Measurements from ENCODE around the gene OR2V1. TPM values are rescaled to one million over a fixed set of nuclear protein-coding genes. Genes with fewer than 3 reads are reported as not detected.
"Not testable (repeated sequence)": the region's sequence is repeated elsewhere in the genome, so short reads cannot be mapped to it uniquely, and the experiment has no call there.

Gene OR2V1
- not detected for total RNA-seq
- long read RNA-seq, result 0 reads

GRCh38 chr5:181130832-181131496, at the start of gene OR2V1:
TSS of gene OR2V1 (minus strand) at chr5:181131169. CDS start at chr5:181125304, 5,865 bp downstream.
- DNase-seq (ENCODE audit: low spot score), result no peak
- intact Hi-C loops (cut with DNase I), result no loop called here

GRCh38 chr5:181177559-181177958, 46.6 kb upstream of the OR2V1 start:
- DNase-seq (ENCODE audit: low spot score); intact Hi-C loops (cut with DNase I): not testable (repeated sequence)

- intact Hi-C loops (cut with DNase I), result no loop called here
- no peak for DNase-seq (ENCODE audit: low spot score)
Observed at GRCh38 chr5:181176254-181176952, 45.4 kb upstream of the OR2V1 start.

GRCh38 chr5:181173420-181174342, 42.7 kb upstream of the OR2V1 start:
- DNase-seq (ENCODE audit: low spot score), result no peak
- intact Hi-C loops (cut with DNase I), result no loop called here

GRCh38 chr5:181173027-181173419, 42.1 kb upstream of the OR2V1 start:
- DNase-seq (ENCODE audit: low spot score), result no peak
- intact Hi-C loops (cut with DNase I), result no loop called here

- DNase-seq (ENCODE audit: low spot score), result no peak
Observed at GRCh38 chr5:181171782-181172181, 40.8 kb upstream of the OR2V1 start.

GRCh38 chr5:181170996-181171395, 40.0 kb upstream of the OR2V1 start:
- DNase-seq (ENCODE audit: low spot score), result peak; percentile 9
- intact Hi-C loops (cut with DNase I), result no loop called here

More at GRCh38 chr5:181171782-181172181, 40.8 kb upstream of the OR2V1 start:
- intact Hi-C loops (cut with DNase I), result no loop called here

GRCh38 chr5:181170237-181170825, 39.4 kb upstream of the OR2V1 start:
- intact Hi-C loops (cut with DNase I), result no loop called here
- peak; percentile 35 for DNase-seq (ENCODE audit: low spot score)

- intact Hi-C loops (cut with DNase I); DNase-seq (ENCODE audit: low spot score): not testable (repeated sequence)
Observed at GRCh38 chr5:181169459-181170236, 38.7 kb upstream of the OR2V1 start.

GRCh38 chr5:181168595-181169118, 37.7 kb upstream of the OR2V1 start:
- no peak for DNase-seq (ENCODE audit: low spot score)
- intact Hi-C loops (cut with DNase I), result no loop called here

- DNase-seq (ENCODE audit: low spot score), result no peak
- intact Hi-C loops (cut with DNase I), result no loop called here
Observed at GRCh38 chr5:181167814-181168488, 37.0 kb upstream of the OR2V1 start.

- intact Hi-C loops (cut with DNase I), result no loop called here
- no peak for DNase-seq (ENCODE audit: low spot score)
Observed at GRCh38 chr5:181166812-181167733, 36.1 kb upstream of the OR2V1 start.

- intact Hi-C loops (cut with DNase I), result no loop called here
- DNase-seq (ENCODE audit: low spot score), result no peak
Observed at GRCh38 chr5:181164076-181164952, 33.3 kb upstream of the OR2V1 start.

GRCh38 chr5:181163487-181164075, 32.6 kb upstream of the OR2V1 start:
- no peak for DNase-seq (ENCODE audit: low spot score)
- intact Hi-C loops (cut with DNase I), result no loop called here

GRCh38 chr5:181161534-181162175, 30.7 kb upstream of the OR2V1 start:
- intact Hi-C loops (cut with DNase I), result no loop called here
- DNase-seq (ENCODE audit: low spot score), result no peak

Measured in cardiac septum (tissue), 1 donor.